Trophoblast cell (in vitro differentiated cells and primary cell): Measurements from ENCODE around the gene NMU.

Source experiments
- DNase-seq, 2 donors: peaks; one replicate each; pipeline ENCODE4 v3.0.0-alpha.2; 2016
- H2AFZ ChIP-seq: 2 replicates; pipeline ENCODE4 v1.6.1; 2013; ENCODE audit warnings: low read length, moderate library complexity, mild to moderate bottlenecking; ENCODE audit not compliant: insufficient read depth, poor library complexity
- H2AK5ac ChIP-seq: 2 replicates; pipeline ENCODE4 v1.6.1; 2013; ENCODE audit warnings: mild to moderate bottlenecking, low read length
- H2BK120ac ChIP-seq: 2 replicates; pipeline ENCODE4 v1.6.1; 2013; ENCODE audit warnings: low read length, mild to moderate bottlenecking, moderate library complexity; ENCODE audit not compliant: insufficient read depth, poor library complexity
- H2BK12ac ChIP-seq: 2 replicates; pipeline ENCODE4 v1.6.1; 2013; ENCODE audit warnings: mild to moderate bottlenecking, low read length, moderate library complexity
- H2BK5ac ChIP-seq: 2 replicates; pipeline ENCODE4 v1.6.1; 2013; ENCODE audit warnings: low read length, low read depth, moderate library complexity, mild to moderate bottlenecking; ENCODE audit not compliant: poor library complexity
- H3K14ac ChIP-seq: 2 replicates; pipeline ENCODE4 v1.6.1; 2013; ENCODE audit warnings: mild to moderate bottlenecking, low read length
- H3K18ac ChIP-seq: 2 replicates; pipeline ENCODE4 v1.6.1; 2013; ENCODE audit warnings: mild to moderate bottlenecking, low read length
- H3K23ac ChIP-seq: 2 replicates; pipeline ENCODE4 v1.6.1; 2013; ENCODE audit warnings: low read length
- H3K27ac ChIP-seq: 2 replicates; pipeline ENCODE4 v1.5.1; 2013; ENCODE audit warnings: low read depth, mild to moderate bottlenecking, inconsistent platforms, low read length, moderate library complexity
- H3K27me3 ChIP-seq: 2 replicates; pipeline ENCODE4 v1.6.1; 2013; ENCODE audit warnings: inconsistent platforms, mild to moderate bottlenecking, low read length, moderate library complexity; ENCODE audit not compliant: insufficient read depth
- H3K36me3 ChIP-seq, 2 experiments: 1 replicate in 1 of 2; 2 replicates in 1 of 2; pipeline ENCODE4 v1.6.1; 2013; ENCODE audit warnings: low read length in 2 of 2, mild to moderate bottlenecking in 2 of 2, moderate library complexity in 1 of 2; ENCODE audit not compliant: insufficient read depth in 2 of 2, control insufficient read depth in 1 of 2
- H3K4ac ChIP-seq: 2 replicates; pipeline ENCODE4 v1.6.1; 2013; ENCODE audit warnings: low read depth, mild to moderate bottlenecking, low read length, moderate library complexity
- H3K4me1 ChIP-seq, 2 experiments: 1 replicate in 1 of 2; 2 replicates in 1 of 2; pipeline ENCODE4 v1.6.1; 2013; ENCODE audit warnings: low read length in 2 of 2, mild to moderate bottlenecking in 2 of 2, moderate library complexity in 1 of 2; ENCODE audit not compliant: insufficient read depth in 2 of 2, control insufficient read depth in 1 of 2
- H3K4me2 ChIP-seq: 2 replicates; pipeline ENCODE4 v1.6.1; 2013; ENCODE audit warnings: inconsistent platforms, mild to moderate bottlenecking, low read length, moderate library complexity
- H3K4me3 ChIP-seq: 2 replicates; pipeline ENCODE4 v1.5.1; 2013; ENCODE audit warnings: mild to moderate bottlenecking, low read depth, low read length, inconsistent platforms
- H3K79me1 ChIP-seq: one replicate; pipeline ENCODE4 v1.6.1; 2013; ENCODE audit warnings: low read length
- H3K79me2 ChIP-seq: 2 replicates; pipeline ENCODE4 v1.6.1; 2013; ENCODE audit warnings: low read length, mild to moderate bottlenecking; ENCODE audit not compliant: control insufficient read depth, insufficient read depth, poor library complexity
- H3K9ac ChIP-seq: 2 replicates; pipeline ENCODE4 v1.6.1; 2013; ENCODE audit warnings: mild to moderate bottlenecking, low read length
- H3K9me3 ChIP-seq: 2 replicates; pipeline ENCODE4 v1.6.1; 2013; ENCODE audit warnings: low read depth, mild to moderate bottlenecking, control low read depth, inconsistent platforms, low read length; ENCODE audit not compliant: insufficient read depth
- H4K12ac ChIP-seq: 2 replicates; pipeline ENCODE4 v1.6.1; 2013; ENCODE audit warnings: low read depth, mild to moderate bottlenecking, low read length, moderate library complexity
- H4K8ac ChIP-seq: 2 replicates; pipeline ENCODE4 v1.6.1; 2013; ENCODE audit warnings: low read depth, mild to moderate bottlenecking, low read length, moderate library complexity
- H4K91ac ChIP-seq: one replicate; pipeline ENCODE4 v1.6.1; 2013; ENCODE audit warnings: low read depth, mild to moderate bottlenecking, low read length, moderate library complexity
- WGBS: extraction: QIAGEN DNeasy Blood & Tissue Kit; methylation state at CpG from one replicate; pipeline ENCODE4 v1.1.7; 2013; ENCODE audit warnings: missing lambda C conversion rate; ENCODE audit not compliant: insufficient read length, insufficient coverage; ENCODE audit errors: extremely low coverage; 5-methylcytosine and 5-hydroxymethylcytosine counted together

The NMU gene

DNA sequence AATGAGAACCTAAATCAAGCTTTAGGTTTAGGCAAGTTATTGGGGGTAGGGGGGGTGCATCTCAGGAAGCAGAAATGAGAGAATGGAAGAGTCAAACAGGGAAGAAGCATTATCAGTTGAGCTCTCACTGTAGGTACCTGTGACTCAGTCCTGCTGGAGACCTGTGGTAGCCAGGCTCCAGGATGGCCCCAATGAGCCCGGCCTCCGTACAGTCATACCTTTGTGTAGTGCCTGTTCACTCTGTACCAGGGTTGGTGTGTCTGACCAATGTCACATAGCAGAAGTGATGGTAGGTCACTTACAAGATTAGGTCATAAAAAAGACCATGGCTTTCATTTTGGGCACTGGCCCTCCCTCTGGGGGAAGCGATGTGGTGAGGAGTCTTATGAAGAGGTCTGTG lies 45.3 kb upstream of the NMU start:
- no peak overlapping the region for H3K27ac ChIP-seq
- H3K4ac ChIP-seq, result no peak overlapping the region
- no peaks in the 10 kb centered on the region for H3K4me1 ChIP-seq
- no peaks in the 10 kb centered on the region for H3K9me3 ChIP-seq
- H3K14ac ChIP-seq, result no peak overlapping the region
- H3K9ac ChIP-seq, result no peak overlapping the region
- peak overlapping the region; percentile 36 for H4K12ac ChIP-seq
- no peaks in the 10 kb centered on the region for H3K79me2 ChIP-seq
- H2AFZ ChIP-seq, result no peak overlapping the region
- H3K36me3 ChIP-seq, result no peaks in the 10 kb centered on the region
- no peak overlapping the region for H2AK5ac ChIP-seq
- no peaks in the 10 kb centered on the region for H3K27me3 ChIP-seq
- no peak overlapping the region for H2BK12ac ChIP-seq
- DNase-seq, result no peak
- H3K23ac ChIP-seq, result no peak overlapping the region
- H2BK5ac ChIP-seq, result no peak overlapping the region
- no peak overlapping the region for H3K4me3 ChIP-seq
- no peaks in the 10 kb centered on the region for H3K79me1 ChIP-seq
- H4K8ac ChIP-seq, result no peak overlapping the region
- H3K4me2 ChIP-seq, result no peak overlapping the region
- no CpG with 5 or more reads among the region's 3 CpGs for WGBS
- H2BK120ac ChIP-seq, result no peak overlapping the region
- no peak overlapping the region for H4K91ac ChIP-seq
- no peak overlapping the region for H3K18ac ChIP-seq

DNA sequence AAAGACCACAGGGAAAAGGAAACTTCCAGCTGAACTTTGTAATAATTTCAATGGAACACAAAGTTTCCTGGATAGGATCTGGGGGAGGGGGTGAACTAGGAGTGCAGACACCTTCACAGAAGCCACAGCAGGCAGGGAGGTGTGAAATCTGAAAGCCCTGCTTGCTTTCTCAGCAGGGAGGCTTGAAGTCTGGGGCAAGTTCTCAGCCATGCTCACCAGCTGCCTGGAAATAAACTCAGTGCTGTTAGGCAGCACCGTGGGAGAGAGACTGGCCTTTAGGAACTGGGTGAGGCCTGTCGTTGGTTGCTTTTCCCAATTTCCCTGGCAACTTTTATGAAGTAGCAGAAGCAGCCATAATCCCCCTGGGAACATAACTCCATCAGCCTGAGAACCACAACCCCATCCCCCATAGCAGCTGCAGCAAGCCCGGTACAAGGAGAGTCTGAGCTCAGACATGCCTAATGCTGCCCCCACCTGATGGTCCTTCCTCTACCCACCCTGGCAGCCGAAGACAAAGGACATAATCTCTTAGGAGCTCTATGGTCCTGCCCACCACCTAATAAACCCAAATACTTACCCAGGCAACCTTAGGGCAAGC lies 39.2 kb upstream of the NMU start:
- no peak overlapping the region for H2AK5ac ChIP-seq
- no peak overlapping the region for H3K18ac ChIP-seq
- no peaks in the 10 kb centered on the region for H3K79me2 ChIP-seq
- no peak overlapping the region for H3K4ac ChIP-seq
- H3K27ac ChIP-seq, result no peak overlapping the region
- no peak overlapping the region for H4K8ac ChIP-seq
- H3K9me3 ChIP-seq, result peaks cover 4% of the 10 kb centered on the region
- H2BK12ac ChIP-seq, result no peak overlapping the region
- no peaks in the 10 kb centered on the region for H3K79me1 ChIP-seq
- no peak overlapping the region for H2BK120ac ChIP-seq
- no peak overlapping the region for H2AFZ ChIP-seq
- no peak overlapping the region for H3K14ac ChIP-seq
- no peaks in the 10 kb centered on the region for H3K36me3 ChIP-seq
- no peak overlapping the region for H3K9ac ChIP-seq
- no peak overlapping the region for H4K12ac ChIP-seq
- no peak overlapping the region for H3K4me2 ChIP-seq
- H3K4me1 ChIP-seq, result peaks cover 0 to 3% of the 10 kb centered on the region in 2 experiments
- no peaks in the 10 kb centered on the region for H3K27me3 ChIP-seq
- H4K91ac ChIP-seq, result no peak overlapping the region
- no peak for DNase-seq
- WGBS, result no CpG with 5 or more reads among the region's 4 CpGs
- no peak overlapping the region for H3K4me3 ChIP-seq
- no peak overlapping the region for H2BK5ac ChIP-seq
- H3K23ac ChIP-seq, result no peak overlapping the region

DNA sequence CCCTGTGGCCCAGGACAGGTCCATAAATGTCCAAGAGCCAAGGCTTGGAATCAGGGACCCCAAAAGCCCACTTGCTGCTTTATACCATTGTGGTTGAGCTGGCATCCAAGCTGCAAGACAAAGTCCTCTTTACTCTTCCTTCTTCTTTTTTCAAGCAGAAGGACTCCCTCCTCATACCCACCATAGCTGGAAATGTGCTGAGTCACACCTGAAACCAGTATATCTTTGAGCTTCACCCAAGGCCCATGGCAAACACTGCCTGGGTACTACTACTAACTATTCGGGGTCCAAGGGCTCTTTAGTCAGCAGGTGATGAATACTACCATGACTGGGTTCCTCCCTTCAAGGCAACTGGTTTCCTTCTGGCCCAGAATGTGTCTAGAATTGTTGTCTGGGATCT lies 37.3 kb upstream of the NMU start:
- H3K4me2 ChIP-seq, result no peak overlapping the region
- H4K8ac ChIP-seq, result no peak overlapping the region
- no peaks in the 10 kb centered on the region for H3K36me3 ChIP-seq
- H3K23ac ChIP-seq, result no peak overlapping the region
- H3K18ac ChIP-seq, result no peak overlapping the region
- H3K79me1 ChIP-seq, result no peaks in the 10 kb centered on the region
- H2BK5ac ChIP-seq, result no peak overlapping the region
- H4K91ac ChIP-seq, result no peak overlapping the region
- no CpG with 5 or more reads among the region's 1 CpG for WGBS
- H3K4me1 ChIP-seq, result peaks cover 0 to 3% of the 10 kb centered on the region in 2 experiments
- H3K79me2 ChIP-seq, result no peaks in the 10 kb centered on the region
- no peak overlapping the region for H3K9ac ChIP-seq
- H2BK12ac ChIP-seq, result no peak overlapping the region
- H2AK5ac ChIP-seq, result no peak overlapping the region
- no peak overlapping the region for H2AFZ ChIP-seq
- no peak overlapping the region for H3K14ac ChIP-seq
- H3K4me3 ChIP-seq, result peak overlapping the region; percentile 30
- H3K4ac ChIP-seq, result no peak overlapping the region
- no peaks in the 10 kb centered on the region for H3K27me3 ChIP-seq
- DNase-seq, result no peak
- H4K12ac ChIP-seq, result no peak overlapping the region
- peaks cover 4% of the 10 kb centered on the region for H3K9me3 ChIP-seq
- no peak overlapping the region for H3K27ac ChIP-seq
- H2BK120ac ChIP-seq, result no peak overlapping the region

DNA sequence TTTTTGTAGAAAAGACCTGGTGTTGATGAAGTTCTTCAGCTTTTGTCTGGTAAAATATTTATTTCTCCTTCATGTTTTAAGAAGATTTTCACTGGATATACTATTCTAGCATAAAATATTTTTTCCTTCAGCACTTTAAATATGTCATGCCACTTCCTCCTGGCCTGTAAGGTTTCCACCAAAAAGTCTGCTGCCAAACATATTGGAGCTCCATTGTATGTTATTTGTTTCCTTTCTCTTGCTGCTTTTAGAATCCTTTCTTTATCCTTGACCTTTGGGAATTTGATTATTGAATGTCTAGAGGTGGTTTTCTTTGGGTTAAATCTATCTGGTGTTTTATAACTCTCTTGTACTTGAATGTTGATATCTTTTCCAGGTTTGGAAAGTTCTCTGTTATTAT lies 35.6 kb upstream of the NMU start:
- Histone ChIP-seq H3K4ac (no peak overlapping the region), H3K36me3 (no peaks in the 10 kb centered on the region), H3K79me2 (no peaks in the 10 kb centered on the region), H3K9ac (no peak overlapping the region), H3K4me3 (no peak overlapping the region), H2AFZ (no peak overlapping the region), H3K9me3 (peaks cover 4% of the 10 kb centered on the region), H3K18ac (no peak overlapping the region), H3K79me1 (no peaks in the 10 kb centered on the region), H4K12ac (no peak overlapping the region), H2BK5ac (no peak overlapping the region), H3K14ac (no peak overlapping the region), H3K4me1 (peaks cover 0 to 3% of the 10 kb centered on the region in 2 experiments), H3K27me3 (no peaks in the 10 kb centered on the region), H3K23ac (no peak overlapping the region), H4K91ac (no peak overlapping the region), H2BK12ac (no peak overlapping the region), H2BK120ac (no peak overlapping the region), H3K27ac (no peak overlapping the region), H4K8ac (no peak overlapping the region), H2AK5ac (no peak overlapping the region), H3K4me2 (no peak overlapping the region)
- no peak for DNase-seq
